Activated CD8-positive, alpha-beta memory T cell treated with anti-CD3 and anti-CD28 coated beads, Interleukin-2, amount 50 U/mL, for 48 hours (primary cell): Measurements from ENCODE around the gene NCOR2.
A peak's percentile ranks its signal among the peaks of the same experiment; 100 is the strongest.

Experiments
- DNase-seq: peaks from one replicate; pipeline ENCODE4 v3.0.0-alpha.2; 2020

The NCOR2 gene

DNA sequence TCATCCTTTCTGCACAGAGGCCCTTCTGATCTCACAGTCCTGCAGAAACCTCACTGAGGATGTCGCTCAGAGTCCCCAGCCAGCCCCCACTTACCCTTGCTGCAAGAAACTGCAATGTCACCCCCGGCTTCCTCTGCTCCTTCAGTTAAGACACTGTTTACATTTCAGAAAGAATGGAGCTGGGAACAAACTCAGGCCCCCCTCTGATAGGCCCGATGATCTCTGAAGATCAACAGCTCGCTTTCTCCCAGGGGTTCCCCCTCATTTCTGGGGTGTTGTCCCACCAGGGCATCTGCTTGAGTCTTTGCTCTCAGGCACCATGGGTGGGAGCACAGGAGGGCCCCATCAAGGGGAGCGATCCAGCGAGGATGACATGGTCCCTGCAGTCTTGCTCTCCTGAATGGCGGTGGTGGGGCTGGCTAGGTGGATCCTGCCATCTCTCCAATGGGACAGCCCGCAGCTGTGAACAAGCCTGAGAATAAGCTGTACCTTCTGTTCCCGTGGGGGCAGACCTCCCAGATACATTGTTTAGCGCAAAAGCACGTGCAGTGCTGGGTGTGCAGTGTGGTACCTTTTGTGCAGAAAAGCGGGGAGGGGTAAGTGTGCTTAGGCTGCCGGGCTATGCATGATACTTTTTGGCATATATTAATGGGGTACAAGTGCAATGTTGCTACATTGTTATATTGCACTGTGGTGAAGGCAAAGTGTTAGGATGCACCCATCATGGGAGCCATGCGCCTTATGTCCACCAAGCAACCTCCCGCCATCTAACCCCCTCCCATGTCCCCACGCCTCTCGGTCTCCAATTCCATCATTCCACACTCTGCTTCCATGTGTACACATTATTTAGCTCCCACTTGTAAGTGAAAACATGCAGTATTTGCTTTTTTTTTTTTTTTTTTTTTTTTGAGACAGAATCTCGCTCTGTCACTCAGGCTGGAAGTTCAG is 6.7 kb upstream of the NCOR2 start:
- no peak for DNase-seq

DNA sequence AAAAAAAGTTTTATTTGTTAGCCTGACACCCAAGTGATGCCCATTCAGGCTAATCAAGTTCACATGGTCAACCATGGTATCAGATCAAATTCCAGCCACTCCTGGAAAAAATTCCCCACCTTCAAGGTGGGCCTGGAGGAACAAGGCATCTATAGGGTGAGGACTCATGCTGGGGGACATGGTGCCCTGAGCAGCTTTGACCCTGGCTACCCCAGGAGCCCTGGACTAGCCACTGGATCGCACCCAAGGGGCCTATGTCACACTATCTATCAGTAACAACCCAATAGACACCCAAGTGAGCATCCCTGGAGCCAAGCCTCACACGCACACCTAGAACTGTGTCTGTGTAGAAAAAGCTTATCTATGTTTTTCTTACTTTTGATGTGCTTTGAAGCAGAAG is 4.1 kb upstream of the NCOR2 start:
- no peak for DNase-seq

DNA sequence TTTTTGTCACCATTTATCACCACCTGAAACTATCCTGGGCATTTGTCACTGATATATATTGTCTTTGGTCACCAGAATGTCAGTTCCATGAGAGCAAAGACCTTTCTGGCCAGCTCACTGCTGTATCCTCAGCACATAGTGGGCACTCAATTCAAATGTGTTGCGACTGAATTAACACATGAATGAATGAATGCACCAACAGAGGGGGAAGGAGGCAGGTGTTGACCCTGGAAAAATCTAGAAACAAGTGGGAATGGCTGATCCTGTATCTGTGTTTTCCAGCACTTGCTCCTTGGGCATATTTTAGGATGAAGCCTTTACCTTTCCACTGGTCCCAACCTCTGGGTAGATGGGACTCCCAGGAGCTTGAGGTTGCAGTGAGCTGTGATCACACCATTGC is 3.4 kb upstream of the NCOR2 start:
- DNase-seq = no peak

DNA sequence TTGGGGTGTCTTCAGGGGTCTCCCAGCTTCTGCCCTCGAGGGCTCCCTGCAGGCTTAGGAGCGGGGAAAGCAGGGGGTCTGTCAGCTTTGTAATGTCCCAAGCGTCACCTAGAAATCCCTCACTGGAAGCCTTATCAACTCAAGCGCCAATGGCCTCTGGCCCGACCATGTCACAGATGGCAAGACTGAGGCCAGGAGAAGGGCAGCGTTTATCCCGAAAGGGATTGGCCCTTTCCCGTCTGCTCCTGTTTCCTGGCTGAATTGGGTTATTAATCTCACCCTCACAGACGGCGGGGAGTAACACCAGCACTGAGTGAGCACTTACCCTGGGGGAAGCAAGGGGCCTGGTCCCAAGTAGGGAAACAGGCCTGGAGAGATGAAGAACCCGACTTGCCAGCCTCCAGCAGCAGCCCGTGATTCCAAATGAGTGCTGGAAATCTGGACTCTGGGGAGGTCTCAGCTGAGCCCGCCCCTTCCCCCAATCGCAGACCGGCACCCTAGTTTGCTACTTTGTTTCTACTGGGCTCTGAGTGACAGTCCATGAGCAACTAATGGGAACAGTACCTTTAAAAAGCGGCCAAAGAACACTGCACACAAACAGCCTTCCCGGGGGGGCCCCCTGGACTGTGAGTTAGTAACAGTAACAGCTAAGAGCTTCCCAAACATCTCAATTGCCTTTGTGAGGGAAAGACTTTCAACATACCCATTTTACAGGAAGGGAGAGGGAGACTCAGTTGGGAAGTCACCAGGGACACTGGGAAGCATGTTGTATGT is 2.1 kb upstream of the NCOR2 start:
- DNase-seq = no peak

DNA sequence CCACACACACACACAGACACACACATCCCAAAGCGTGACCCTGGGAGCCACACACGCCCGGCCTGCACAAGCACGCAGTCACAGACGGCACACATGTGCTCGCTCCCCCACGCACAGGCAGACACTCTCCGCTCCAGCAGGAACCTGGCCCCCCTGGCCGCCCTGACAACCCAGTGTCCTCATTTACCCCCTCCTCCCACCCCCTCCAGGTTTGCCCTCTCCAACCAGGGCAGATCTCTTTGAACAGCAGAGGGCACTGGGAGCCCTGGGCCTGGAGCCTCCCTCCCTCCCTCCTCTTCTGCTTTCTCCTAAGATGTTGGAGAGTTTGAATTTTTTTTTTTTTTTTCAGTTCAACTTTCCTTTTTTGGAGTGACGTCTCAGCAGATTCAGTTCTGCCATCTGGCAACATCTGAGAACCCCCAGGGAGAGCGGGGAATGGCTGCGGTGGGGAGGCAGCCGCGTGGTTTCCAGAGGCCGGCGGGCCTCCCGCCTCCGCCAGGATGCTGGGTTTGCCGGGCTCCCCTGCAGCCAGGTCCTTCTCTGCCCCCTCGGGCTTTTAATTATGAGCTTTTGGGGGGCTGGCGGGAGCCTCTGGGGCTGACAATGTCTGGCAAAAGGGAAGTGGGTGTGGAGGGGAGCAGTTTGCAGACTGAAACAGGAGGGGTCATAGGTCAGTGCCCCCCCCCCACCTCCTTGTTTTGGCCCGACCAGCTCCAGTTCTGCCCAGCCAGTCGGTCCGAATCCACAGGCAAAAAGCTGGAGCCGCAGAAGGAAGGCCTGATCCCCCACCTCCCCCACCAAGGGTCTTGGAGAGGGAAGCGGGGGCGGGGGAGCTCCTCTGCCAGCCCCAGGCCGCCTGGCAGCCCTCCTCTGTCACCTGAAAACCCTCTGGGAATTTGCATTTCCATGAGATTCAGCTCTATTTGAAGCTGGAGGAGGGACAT is 1.3 kb upstream of the NCOR2 start:
- DNase-seq = no peak

DNA sequence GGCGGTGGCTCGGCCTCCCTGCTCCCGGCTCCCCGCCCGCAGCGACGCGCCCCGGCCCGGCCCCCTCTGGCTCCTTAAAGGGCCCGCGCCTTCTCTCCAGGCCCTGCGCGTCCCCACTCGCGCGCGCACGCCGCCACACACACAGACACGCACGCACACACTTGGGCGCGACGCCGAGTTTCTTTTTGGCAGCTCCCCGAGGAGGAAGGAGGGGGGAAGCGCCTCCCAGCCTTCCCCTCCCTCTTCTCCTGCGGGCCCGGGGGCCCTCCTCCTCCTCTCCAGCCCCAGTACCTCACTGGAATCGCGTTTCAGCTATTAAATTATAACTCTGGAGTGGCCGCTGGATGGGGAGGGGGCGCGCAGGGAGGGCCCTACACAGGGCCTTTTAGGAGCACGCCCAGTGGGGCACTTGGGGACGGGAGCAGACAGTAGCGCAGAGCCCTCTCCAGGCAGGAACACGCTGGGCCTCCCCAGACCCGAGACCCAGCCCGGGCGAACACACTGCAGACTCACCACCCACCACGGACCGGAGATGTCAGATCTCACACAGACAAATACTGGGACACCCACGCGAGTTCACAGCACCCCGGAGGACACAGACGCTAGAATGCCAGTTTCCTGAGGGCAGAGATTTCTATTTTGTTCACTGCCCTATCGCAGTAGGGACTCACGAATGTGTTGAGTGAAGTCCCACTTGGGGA is 411 bp upstream of the NCOR2 start:
- DNase-seq = peak; percentile 87

DNA sequence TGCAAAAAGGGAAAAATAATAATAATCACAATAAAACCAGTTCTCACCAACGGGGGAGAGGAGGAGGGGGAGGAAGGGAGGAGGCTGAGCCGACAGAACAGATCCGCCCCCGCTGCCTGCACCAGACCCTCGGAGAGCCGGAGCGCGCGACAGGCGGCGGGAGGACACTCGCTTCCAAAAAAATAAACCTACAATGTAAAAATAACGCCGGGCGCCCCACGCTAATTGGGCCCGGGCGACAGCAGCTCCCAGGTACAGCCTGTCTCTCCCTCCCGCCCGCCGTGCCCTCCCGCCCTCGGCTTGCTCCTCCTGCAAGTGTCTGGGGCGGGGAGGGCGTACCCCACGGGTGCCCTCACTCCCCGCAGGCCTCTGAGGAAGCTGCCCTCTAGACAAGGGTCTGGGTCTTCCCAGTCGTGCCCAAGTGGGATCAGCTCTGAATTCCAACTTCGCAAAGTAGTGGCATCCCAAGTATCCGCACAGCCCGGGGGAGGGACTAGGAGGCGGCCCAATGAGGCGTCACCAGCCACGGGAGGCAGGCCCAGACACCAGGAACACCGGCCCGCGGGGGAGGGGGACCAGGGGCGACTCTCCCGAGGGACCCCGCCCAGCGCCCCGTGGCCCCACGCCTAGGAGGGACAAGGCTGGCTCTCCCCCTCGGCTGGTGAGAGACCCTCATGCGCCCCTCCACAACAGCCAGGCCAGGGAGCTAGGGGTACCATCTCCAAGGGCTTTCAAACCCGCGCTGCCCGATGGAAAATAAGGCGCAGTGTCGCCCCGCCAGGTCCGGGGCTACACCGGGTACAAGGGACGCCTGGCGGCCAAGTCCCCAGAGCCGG is 1.0 kb downstream of the NCOR2 start:
- peak; percentile 83 for DNase-seq

DNA sequence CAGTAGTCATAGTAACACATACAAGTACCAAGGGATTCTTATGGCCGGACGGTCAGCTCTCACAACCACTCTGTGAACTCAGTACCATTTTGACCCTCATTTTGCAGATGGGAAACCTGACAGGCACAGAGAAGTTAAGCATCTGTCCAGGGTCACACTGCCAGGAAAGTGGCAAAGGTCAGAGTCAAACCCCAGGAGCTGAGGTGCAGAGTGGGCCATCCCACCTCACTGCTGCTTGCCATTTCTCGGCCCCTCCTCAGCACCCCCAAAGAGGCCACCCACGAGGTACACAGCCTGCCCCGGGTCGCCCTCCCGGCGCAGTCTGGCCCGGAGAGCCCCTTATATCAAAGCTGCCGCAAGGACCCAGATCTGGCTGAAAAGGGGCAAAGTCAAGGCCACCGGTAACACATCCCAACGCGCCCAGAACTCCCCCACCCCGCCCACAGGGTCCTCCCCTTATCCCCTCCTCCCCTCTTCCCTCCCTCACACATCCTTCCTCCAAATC is 1.7 kb downstream of the NCOR2 start:
- DNase-seq = no peak

DNA sequence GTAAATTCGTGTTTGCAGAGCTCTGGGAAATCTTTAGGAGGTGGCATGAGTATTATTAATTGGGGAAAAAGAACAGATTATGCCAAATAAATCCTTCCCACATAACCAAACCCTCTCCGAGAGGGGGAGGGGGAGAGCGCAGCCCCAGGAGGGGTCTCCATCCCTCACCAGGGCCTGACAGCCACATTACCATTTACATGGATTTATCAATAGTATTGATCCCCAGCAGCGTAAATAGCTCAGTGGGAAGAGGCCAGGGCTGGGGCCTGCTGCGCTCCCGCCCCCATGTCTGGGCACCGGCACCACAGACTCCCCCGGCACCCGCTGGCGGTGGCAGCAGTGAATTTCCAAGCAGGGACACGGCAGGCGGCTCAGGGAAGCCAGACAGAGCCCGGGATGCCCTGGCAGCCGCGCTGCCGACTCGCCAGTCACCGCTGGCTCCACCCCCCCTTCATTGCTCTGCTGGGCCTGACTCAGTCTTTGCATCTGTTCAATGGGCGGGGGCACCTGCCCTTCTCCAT is 2.4 kb downstream of the NCOR2 start:
- DNase-seq = no peak

DNA sequence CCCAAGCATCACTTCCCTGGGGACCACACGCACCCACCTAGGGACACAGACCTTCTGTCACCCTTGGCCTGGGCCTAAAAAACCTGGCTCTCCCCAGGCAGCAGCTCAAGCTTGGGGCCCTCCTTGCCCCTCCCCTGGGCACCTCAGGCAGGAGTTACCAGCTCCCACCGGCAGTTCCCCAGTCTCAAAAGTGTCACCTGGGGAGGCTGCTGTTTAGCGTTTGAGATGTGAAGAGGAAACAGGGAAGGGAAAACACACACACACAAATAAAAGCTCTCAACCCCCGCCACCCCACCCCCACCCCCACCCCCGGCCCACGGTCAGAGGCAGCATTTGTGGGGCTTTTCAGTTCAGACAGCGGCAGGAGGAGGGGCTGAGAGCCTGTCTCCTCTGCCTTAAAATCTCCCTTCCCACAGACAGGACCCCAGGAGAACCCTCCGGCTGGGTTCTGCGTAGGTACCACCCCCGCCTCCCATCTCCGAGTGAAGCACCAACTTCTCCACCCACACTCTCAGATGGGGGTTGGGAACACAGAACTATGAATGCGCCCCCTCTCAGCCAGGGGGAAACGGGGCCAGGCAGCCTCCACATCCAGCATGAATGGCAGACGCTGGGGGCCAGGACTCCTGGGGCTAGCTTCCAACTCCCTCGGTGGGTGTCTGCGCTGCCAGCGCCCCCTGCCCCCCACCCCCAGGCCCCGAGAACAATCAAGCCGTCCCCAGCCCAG is 3.0 kb downstream of the NCOR2 start:
- no peak for DNase-seq

DNA sequence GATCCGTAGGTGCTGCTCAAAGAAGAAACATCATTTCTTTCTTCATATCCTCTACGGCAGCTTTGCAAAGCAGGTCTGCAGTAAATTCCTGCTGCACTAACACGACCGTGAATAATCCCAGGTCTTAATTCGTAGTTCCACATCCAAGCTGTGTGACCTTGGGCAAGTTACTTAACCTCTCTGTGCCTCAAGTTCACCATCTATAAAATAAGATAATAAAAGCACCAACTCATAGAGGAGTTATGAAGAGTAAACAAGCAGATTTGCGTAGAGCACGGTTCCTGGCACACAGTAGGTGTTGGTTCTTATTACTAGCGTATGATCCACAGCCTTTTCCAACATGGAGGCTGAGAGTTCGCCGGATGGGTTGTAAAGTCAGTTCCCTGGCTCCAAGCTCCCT is 3.6 kb downstream of the NCOR2 start:
- no peak for DNase-seq

DNA sequence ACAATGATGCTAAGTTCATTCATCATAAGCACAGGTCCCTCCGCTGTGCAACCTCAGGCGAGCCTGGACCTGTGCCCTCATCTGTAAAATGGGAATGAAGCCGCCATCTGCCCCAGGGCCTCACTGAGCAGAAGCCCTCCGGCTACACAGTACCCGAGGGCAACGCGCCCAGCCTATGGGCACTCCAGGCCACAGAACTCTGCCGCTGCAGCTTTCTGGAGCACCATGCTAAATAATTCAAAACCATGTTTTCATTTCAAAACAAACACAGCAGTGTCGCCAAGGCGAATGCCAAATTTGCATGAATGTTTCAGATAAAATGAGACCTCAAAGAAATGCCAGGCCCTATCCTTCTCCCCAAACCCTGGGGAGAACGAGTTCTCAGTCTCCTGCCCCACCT is 4.0 kb downstream of the NCOR2 start:
- DNase-seq = no peak

DNA sequence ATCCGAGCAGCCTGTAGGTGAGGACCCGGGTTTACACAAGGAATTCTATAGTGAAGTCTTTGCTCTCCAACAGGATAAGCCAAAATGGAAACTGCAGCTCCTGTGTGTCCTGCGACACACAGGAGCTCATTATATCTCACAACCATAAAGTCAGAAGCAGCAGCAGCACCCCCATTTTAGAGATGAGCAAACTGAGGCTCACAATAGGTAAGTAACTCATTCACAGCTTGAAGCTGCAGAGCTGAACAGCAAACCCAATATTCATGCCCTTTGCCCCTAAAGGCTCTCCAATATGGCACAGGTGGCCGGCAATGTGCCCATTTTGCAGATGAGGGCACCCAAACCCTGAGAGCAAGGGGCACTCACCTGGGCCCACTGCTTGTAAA is 4.6 kb downstream of the NCOR2 start:
- DNase-seq = no peak

DNA sequence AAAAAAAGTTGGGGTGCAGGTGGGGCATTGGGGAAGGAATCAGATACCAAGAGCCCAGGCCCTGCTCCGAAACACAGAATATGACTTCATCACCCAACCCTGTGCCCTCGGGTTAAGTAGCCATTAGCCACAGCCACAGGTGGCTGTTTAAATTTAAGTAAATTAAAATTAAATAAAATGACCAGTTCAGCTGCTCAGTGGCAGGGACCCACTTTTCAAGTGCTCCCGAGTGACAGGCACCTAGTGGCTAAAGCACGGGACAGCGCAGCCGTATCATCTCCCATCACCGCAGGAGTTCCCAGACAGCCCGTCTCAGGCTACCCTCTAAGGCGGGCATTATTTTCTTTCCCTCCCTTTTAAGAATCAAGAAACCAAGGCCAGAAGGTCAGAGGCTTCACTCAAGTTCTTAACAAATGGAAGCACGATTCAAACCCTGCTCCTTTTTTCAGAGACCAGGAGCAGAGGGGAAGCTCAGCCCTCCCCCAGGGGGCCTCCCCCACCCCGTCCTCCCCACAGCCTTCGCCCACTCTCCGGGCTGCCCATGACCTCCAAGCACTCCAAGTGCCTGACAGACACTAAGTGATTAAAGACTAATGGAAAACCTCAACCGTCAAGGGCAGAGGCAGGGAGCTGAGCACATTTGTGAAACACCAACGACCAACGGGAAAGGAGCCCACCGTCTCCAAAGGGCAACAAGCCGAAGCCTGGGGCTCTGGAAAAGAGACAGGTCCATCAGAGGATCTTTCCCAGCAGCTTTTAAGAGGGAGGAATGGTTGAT is 5.2 kb downstream of the NCOR2 start:
- DNase-seq = no peak

DNA sequence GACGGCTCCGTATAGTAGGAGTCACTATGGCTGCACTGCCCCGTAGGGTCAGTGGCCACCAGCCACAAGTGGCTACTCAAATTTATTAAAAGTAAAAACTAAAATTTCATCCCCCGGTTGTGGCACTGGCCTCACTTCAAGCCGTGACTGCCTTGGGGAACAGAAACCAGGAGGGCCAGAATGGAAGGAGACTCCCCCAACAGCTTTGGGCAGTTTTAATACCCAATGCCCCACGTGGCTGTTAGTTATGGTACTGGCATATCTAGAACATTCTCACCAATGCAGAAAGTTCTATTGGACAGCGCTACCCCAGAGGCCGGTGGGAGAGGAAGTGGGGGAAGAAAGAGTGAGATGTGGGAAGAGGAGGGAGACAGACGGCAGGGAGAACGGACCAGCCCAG is 6.2 kb downstream of the NCOR2 start:
- no peak for DNase-seq

DNA sequence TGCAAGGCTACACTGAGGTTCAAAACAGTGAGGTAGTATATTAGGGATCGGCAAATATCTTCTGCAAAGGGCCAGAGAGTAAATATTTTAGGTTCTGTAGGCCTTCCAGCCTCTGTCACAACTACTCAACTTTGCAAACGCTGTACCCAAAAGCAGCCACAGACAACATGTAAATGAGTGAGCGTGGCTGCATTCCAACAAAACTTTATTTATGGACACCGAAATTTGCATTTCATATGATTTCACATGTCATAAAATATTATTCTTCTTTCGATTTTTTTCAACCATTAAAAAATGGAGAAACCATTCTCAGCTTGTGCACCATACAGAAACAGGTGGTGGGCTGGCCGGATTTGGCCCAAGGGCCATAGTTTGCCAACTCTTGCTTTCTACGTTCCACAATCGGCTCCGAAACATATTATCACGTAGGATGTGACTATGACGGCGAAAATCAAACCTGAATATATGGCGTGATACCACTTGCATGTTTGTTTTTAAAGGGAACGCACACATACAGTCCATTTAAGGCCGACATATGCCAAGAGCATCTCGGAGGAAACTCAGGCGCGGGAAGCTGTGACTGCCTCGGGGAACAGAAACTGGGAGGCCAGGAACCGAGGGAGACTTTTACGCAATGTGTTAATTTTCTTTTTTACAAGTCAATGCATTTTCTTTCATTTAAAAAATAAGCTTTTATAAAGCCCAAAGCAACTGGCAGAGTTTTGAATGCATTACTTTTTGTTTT is 7.1 kb downstream of the NCOR2 start:
- DNase-seq = no peak

DNA sequence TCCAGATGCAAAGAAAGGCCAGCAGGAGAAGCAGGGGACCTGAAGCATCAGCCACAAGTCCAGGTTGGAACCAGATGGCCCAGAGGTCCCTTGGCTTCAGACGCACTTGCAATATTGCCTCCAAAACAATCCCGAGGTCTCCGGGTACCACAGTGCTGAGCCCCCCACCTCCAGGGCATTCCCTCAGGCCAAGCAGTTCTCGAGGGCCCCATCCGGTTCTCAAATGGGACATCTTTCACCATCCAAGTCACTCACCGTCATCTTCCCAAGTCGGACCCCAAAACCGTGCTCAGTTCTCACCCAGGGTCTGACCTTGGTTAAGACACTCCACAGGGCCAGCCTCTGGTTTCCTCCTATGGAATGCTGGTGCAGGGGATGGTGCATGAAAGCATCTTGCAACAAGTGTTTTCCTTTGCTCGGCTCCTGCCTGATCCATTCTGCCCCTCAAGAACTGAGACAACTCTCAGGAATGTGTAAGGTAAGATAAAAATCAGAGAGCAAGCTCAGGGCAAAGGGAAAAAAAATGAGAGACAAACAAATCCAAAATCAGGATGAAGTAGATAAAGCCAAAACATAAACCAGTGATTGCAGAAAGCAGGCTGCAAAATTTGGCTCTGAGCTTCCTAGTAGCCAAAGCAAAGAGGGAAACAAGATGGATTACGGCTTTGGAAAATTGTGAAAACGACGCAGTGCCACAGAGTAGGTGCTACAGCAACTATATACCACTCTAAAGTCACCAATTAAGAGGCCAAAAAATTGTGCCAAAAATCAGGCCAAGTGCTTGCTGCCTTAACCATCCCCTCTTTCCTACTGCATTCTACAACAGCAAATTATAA is 8.0 kb downstream of the NCOR2 start:
- no peak for DNase-seq

DNA sequence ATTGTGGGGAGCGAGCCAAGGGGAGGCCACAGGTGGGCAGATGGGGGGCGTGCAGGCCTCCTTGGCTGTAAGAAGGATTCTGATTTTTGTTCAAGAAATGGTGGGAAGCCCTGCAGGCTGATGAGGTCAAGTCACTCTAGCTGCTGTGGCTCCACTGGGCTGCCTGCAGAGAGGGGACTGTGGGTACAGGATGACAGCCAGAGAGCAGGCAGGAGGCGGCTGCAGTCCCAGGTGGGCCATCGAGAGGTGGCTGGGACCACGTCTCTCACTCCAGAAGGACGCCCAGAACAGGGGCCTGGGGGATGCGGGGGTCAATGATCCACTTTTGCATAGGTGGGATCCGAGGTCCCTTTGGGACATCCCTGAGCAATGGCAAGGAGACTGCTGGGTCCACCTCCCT is 9.1 kb downstream of the NCOR2 start:
- no peak for DNase-seq
